PC-9 (cell line): ENCODE results near the gene ZNF613.
"Not testable (repeated sequence)": the region's sequence is repeated elsewhere in the genome, so short reads cannot be mapped to it uniquely, and the experiment has no call there.

Experiments used
- EZH2 ChIP-seq: fragments of 200-600 bp; sonication (generic); IDR thresholded peaks from 2 replicates; pipeline ENCODE4 v1.8.0; 2017; ENCODE audit warnings: antibody characterized with exemption, low read depth
- TF ChIP-seq, protein P1 (sequence below): fragments of 200-600 bp; sonication (generic); conservative IDR thresholded peaks from 2 replicates; pipeline ENCODE4 v1.6.1; 2017; ENCODE audit warnings: mixed run types, antibody characterized with exemption, mild to moderate bottlenecking, moderate library complexity

DNA sequence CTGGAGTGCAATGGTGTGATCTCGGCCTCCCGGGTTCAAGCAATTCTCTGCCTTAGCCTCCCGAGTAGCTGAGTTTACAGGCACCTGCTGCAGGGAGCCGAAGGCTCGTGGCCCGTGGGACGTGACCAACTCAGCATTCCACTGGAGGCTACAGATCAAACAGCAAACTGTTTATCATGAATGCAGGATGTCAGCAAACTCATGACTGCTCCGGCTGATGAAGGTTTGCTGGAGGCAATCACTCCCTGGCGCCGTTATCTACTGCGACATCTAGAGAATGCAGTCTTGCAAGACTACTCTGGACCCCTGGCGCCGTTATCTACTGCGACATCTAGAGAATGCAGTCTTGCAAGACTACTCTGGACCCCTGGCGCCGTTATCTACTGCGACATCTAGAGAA is 48.5 kb downstream of the ZNF613 start:
- TF ChIP-seq, protein P1, sequence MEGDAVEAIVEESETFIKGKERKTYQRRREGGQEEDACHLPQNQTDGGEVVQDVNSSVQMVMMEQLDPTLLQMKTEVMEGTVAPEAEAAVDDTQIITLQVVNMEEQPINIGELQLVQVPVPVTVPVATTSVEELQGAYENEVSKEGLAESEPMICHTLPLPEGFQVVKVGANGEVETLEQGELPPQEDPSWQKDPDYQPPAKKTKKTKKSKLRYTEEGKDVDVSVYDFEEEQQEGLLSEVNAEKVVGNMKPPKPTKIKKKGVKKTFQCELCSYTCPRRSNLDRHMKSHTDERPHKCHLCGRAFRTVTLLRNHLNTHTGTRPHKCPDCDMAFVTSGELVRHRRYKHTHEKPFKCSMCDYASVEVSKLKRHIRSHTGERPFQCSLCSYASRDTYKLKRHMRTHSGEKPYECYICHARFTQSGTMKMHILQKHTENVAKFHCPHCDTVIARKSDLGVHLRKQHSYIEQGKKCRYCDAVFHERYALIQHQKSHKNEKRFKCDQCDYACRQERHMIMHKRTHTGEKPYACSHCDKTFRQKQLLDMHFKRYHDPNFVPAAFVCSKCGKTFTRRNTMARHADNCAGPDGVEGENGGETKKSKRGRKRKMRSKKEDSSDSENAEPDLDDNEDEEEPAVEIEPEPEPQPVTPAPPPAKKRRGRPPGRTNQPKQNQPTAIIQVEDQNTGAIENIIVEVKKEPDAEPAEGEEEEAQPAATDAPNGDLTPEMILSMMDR = not testable (repeated sequence)
- not testable (repeated sequence) for TF ChIP-seq EZH2
